HEK293 (cell line): Measurements from ENCODE around the gene CSPG4.

ENCODE experiments used
- MYNN ChIP-seq: fragments of 450-650 bp; formaldehyde crosslinking; IDR thresholded peaks from 2 replicates; pipeline ENCODE4 v1.5.1; 2016; ENCODE audit warnings: missing biosample characterization, missing genetic modification characterization, borderline replicate concordance
- ZBTB7A ChIP-seq: fragments of 450-650 bp; formaldehyde crosslinking; IDR thresholded peaks from 2 replicates; pipeline ENCODE4 v1.5.1; 2016; ENCODE audit warnings: low read depth, missing biosample characterization, missing genetic modification characterization
- ZNF114 ChIP-seq: fragments of 450-650 bp; formaldehyde crosslinking; IDR thresholded peaks from 2 replicates; pipeline ENCODE4 v1.5.0; 2017; ENCODE audit warnings: missing biosample characterization, missing genetic modification characterization
- ZNF133 ChIP-seq: fragments of 450-650 bp; formaldehyde crosslinking; IDR thresholded peaks from 2 replicates; pipeline ENCODE4 v1.5.1; 2016; ENCODE audit warnings: missing biosample characterization, missing genetic modification characterization
- ZNF776 ChIP-seq: fragments of 450-650 bp; formaldehyde crosslinking; IDR thresholded peaks from 2 replicates; pipeline ENCODE4 v1.5.0; 2017; ENCODE audit warnings: missing biosample characterization, missing genetic modification characterization, borderline replicate concordance
- TF ChIP-seq, protein P1 (sequence below): fragments of 450-650 bp; formaldehyde crosslinking; IDR thresholded peaks from 2 replicates; pipeline ENCODE4 v1.5.1; 2016; ENCODE audit warnings: missing biosample characterization, missing genetic modification characterization
- TF ChIP-seq, protein P2 (sequence below): fragments of 450-650 bp; IDR thresholded peaks from 2 replicates; pipeline ENCODE4 v1.5.1; 2018; ENCODE audit warnings: missing biosample characterization, mild to moderate bottlenecking, missing genetic modification characterization

DNA sequence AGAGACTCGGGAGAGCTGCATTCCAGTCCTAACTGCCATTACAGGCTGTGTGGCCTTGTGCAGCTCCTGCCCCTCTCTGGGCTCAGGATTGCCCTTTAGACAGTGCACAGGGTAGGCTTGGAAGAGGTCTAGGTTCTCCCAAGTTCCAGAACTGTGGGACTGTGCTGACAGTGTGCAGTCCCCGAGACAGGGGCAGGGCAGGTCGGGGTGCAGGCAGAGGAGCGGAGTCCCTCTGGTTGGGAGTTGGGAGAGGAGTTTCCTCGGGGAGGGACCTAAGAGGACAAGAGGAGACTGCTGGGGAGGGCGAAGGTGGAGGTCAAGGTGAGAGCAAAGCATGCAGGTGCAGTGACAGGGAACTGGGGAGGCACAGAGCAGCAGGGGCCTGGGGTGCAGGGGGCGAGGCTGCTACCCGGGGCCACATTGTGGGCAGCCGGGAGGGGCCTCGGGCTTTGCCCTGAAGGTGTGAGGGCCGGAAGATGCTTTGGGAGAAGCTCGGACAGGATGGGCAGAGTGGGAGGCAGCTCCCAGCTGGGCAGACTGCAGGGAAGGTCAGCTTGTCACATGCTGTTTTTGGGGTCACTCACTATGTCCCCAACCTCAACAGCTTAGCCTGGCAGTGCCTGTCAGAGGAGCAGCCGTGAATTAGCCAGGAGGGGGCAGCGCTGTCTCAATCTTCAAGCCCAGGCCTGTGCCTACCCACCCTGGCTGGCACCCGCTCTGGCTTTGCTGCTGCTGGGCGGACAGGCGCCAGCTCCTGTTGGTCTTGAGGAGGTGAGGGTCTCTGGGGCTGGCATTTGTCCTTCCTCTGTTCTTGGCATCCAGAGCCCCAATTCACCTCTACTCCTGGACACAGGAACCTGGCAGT is 15.4 kb upstream of the CSPG4 start:
- TF ChIP-seq, protein P1, sequence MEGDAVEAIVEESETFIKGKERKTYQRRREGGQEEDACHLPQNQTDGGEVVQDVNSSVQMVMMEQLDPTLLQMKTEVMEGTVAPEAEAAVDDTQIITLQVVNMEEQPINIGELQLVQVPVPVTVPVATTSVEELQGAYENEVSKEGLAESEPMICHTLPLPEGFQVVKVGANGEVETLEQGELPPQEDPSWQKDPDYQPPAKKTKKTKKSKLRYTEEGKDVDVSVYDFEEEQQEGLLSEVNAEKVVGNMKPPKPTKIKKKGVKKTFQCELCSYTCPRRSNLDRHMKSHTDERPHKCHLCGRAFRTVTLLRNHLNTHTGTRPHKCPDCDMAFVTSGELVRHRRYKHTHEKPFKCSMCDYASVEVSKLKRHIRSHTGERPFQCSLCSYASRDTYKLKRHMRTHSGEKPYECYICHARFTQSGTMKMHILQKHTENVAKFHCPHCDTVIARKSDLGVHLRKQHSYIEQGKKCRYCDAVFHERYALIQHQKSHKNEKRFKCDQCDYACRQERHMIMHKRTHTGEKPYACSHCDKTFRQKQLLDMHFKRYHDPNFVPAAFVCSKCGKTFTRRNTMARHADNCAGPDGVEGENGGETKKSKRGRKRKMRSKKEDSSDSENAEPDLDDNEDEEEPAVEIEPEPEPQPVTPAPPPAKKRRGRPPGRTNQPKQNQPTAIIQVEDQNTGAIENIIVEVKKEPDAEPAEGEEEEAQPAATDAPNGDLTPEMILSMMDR: peak; percentile 84; the same call in 1 of the 2 replicates
- TF ChIP-seq ZNF776 (tag by site-specific recombination): no peak
- TF ChIP-seq ZNF114 (tag by site-specific recombination): no peak
- TF ChIP-seq ZNF133 (tag by site-specific recombination): no peak
- TF ChIP-seq ZBTB7A (tag by site-specific recombination): no peak
- TF ChIP-seq, protein P2, sequence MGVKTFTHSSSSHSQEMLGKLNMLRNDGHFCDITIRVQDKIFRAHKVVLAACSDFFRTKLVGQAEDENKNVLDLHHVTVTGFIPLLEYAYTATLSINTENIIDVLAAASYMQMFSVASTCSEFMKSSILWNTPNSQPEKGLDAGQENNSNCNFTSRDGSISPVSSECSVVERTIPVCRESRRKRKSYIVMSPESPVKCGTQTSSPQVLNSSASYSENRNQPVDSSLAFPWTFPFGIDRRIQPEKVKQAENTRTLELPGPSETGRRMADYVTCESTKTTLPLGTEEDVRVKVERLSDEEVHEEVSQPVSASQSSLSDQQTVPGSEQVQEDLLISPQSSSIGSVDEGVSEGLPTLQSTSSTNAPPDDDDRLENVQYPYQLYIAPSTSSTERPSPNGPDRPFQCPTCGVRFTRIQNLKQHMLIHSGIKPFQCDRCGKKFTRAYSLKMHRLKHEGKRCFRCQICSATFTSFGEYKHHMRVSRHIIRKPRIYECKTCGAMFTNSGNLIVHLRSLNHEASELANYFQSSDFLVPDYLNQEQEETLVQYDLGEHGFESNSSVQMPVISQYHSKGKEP (tag by site-specific recombination): no peak
- no peak for TF ChIP-seq MYNN (tag by site-specific recombination)
